HEK293 (cell line): Measurements from ENCODE around the gene FLT3LG.
"Not testable (repeated sequence)": the region's sequence is repeated elsewhere in the genome, so short reads cannot be mapped to it uniquely, and the experiment has no call there.

Experiments used
- CTCF ChIA-PET: fragments of 350-600 bp; formaldehyde crosslinking; extraction: SDS; loops from one replicate; lab custom pipeline; 2021; ENCODE audit warnings: antibody characterized with exemption; lab: Yijun Ruan, JAX
- POLR2A ChIA-PET: fragments of 300-600 bp; formaldehyde crosslinking; extraction: SDS; loops from one replicate; lab custom pipeline; 2020; ENCODE audit warnings: antibody characterized with exemption, inconsistent platforms; lab: Yijun Ruan, JAX
- H3K27ac ChIP-seq: fragments of 200-500 bp; sonication (Bioruptor generic); 2 replicates; pipeline ENCODE4 v1.5.1; 2014; ENCODE audit warnings: low read depth, low read length, control low read depth, inconsistent platforms; ENCODE audit errors: extremely low read depth
- H3K36me3 ChIP-seq, 2 experiments: fragments of 200-500 bp in 1 of 2; sonication (Bioruptor generic) in 1 of 2; 1 replicate in 1 of 2; 2 replicates in 1 of 2; pipeline ENCODE4 v1.5.1; 2014 to 2017; ENCODE audit warnings: inconsistent platforms in 2 of 2, low read length in 2 of 2; ENCODE audit not compliant: control insufficient read depth in 2 of 2, insufficient read depth in 1 of 2
- H3K4me1 ChIP-seq: fragments of 200-500 bp; sonication (Bioruptor generic); 2 replicates; pipeline ENCODE4 v1.5.1; 2014; ENCODE audit warnings: mild to moderate bottlenecking, low read length, inconsistent platforms; ENCODE audit not compliant: control insufficient read depth, insufficient read depth
- H3K4me3 ChIP-seq: 2 replicates; pipeline ENCODE4 v1.5.1; 2011; ENCODE audit warnings: low read depth, mild to moderate bottlenecking, control low read depth, low read length, moderate library complexity
- H3K9me3 ChIP-seq: fragments of 200-500 bp; sonication (Bioruptor generic); 2 replicates; pipeline ENCODE4 v1.5.1; 2014; ENCODE audit warnings: low read depth, low read length, inconsistent platforms; ENCODE audit not compliant: control insufficient read depth, insufficient read depth
- GLIS1 ChIP-seq: fragments of 450-650 bp; formaldehyde crosslinking; IDR thresholded peaks from 2 replicates; pipeline ENCODE4 v1.5.1; 2016; ENCODE audit warnings: missing biosample characterization, missing genetic modification characterization
- KLF1 ChIP-seq: fragments of 450-650 bp; formaldehyde crosslinking; IDR thresholded peaks from 2 replicates; pipeline ENCODE4 v1.5.1; 2016; ENCODE audit warnings: missing biosample characterization, missing genetic modification characterization
- KLF9 ChIP-seq: fragments of 450-650 bp; formaldehyde crosslinking; IDR thresholded peaks from 2 replicates; pipeline ENCODE4 v1.5.1; 2016; ENCODE audit warnings: missing biosample characterization, missing genetic modification characterization, low read depth
- SCRT2 ChIP-seq: fragments of 450-650 bp; formaldehyde crosslinking; IDR thresholded peaks from 2 replicates; pipeline ENCODE4 v1.5.1; 2016; ENCODE audit warnings: missing biosample characterization, missing genetic modification characterization
- SP2 ChIP-seq: fragments of 450-650 bp; formaldehyde crosslinking; IDR thresholded peaks from 2 replicates; pipeline ENCODE4 v1.5.1; 2016; ENCODE audit warnings: missing biosample characterization, missing genetic modification characterization
- ZNF10 ChIP-seq: fragments of 450-650 bp; formaldehyde crosslinking; IDR thresholded peaks from 2 replicates; pipeline ENCODE4 v1.5.1; 2017; ENCODE audit warnings: missing biosample characterization, missing genetic modification characterization
- ZNF274 ChIP-seq, 2 experiments: fragments of 200-500 bp in 1 of 2; fragments of 450-650 bp in 1 of 2; sonication (Bioruptor generic) in 1 of 2; formaldehyde crosslinking in 1 of 2; IDR thresholded peaks; 2 replicates each; pipeline versions ENCODE4 v1.5.1 to v1.6.1; 2014 to 2016; ENCODE audit warnings: borderline replicate concordance in 1 of 2, inconsistent platforms in 1 of 2, low read length in 1 of 2, missing biosample characterization in 1 of 2, missing genetic modification characterization in 1 of 2
- ZNF366 ChIP-seq: fragments of 450-650 bp; formaldehyde crosslinking; conservative IDR thresholded peaks from 2 replicates; pipeline ENCODE4 v1.5.1; 2016; ENCODE audit warnings: missing biosample characterization, missing genetic modification characterization
- ZNF404 ChIP-seq: fragments of 450-650 bp; formaldehyde crosslinking; IDR thresholded peaks from 2 replicates; pipeline ENCODE4 v1.5.1; 2017; ENCODE audit warnings: missing biosample characterization, missing genetic modification characterization
- ZNF623 ChIP-seq: fragments of 450-650 bp; formaldehyde crosslinking; IDR thresholded peaks from 2 replicates; pipeline ENCODE4 v1.5.1; 2016; ENCODE audit warnings: missing biosample characterization, missing genetic modification characterization
- ZNF768 ChIP-seq: fragments of 450-650 bp; formaldehyde crosslinking; IDR thresholded peaks from 2 replicates; pipeline ENCODE4 v1.5.1; 2018; ENCODE audit warnings: missing biosample characterization, mild to moderate bottlenecking, missing genetic modification characterization
- ZNF776 ChIP-seq: fragments of 450-650 bp; formaldehyde crosslinking; IDR thresholded peaks from 2 replicates; pipeline ENCODE4 v1.5.0; 2017; ENCODE audit warnings: missing biosample characterization, missing genetic modification characterization, borderline replicate concordance
- TF ChIP-seq, protein P1 (sequence below): fragments of 450-650 bp; formaldehyde crosslinking; IDR thresholded peaks from 2 replicates; pipeline ENCODE4 v1.5.1; 2017; ENCODE audit warnings: missing biosample characterization, missing genetic modification characterization
- TF ChIP-seq, protein P2 (sequence below): fragments of 450-650 bp; formaldehyde crosslinking; IDR thresholded peaks from 2 replicates; pipeline ENCODE4 v1.5.1; 2016; ENCODE audit warnings: missing biosample characterization, missing genetic modification characterization
- TF ChIP-seq, protein P3 (sequence below): fragments of 450-650 bp; formaldehyde crosslinking; IDR thresholded peaks from 2 replicates; pipeline ENCODE4 v1.5.1; 2017; ENCODE audit warnings: missing biosample characterization, missing genetic modification characterization

FLT3LG gene

DNA sequence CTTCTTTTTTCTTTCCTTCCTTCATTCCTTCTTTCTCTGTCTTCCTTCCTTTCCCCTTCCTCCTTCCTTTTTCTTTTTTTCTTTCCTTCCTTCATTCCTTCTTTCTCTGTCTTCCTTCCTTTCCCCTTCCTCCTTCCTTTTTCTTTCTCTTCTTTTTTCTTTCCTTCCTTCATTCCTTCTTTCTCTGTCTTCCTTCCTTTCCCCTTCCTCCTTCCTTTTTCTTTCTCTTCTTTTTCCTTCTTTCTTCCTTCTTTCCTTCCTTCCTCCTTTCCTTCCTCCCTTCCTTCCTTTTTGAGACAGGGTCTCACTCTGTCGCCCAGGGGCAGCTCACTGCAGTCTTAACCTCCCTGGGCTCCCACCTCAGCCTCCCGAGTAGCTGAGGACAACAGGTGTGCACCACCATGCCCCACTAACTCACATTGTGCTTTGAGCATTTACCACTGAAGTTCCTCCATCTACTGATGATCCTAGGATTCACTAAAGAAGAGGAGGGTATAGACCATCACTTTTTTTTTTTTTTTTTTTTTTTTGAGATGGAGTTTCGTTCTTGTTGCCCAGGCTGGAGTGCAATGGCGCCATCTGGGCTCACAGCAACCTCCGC is 29.8 kb upstream of the FLT3LG start:
- ChIA-PET CTCF (interaction anchor here (0.6 to 3.2 kb wide), 14 partner anchors 8 to 1491 kb away, joined by 3 to 28 read pairs (median 4); no protein-coding TSS in a partner anchor), POLR2A (interaction anchor here (0.6 to 2.1 kb wide), 7 partner anchors 32 to 724 kb away, joined by 3 to 8 read pairs (median 5); no protein-coding TSS in a partner anchor)
- TF ChIP-seq SCRT2 (tag by site-specific recombination), result peak; percentile 29; the same call in 1 of the 2 replicates
- peak; percentile 92 for TF ChIP-seq ZNF366 (tag by site-specific recombination)
- TF ChIP-seq ZNF10 (tag by site-specific recombination), result peak; percentile 33; the same call in 1 of the 2 replicates
- H3K36me3 ChIP-seq, result peaks cover 10 to 30% of the 10 kb centered on the region in 2 experiments
- not testable (repeated sequence) for H3K9me3 ChIP-seq, H3K4me3 ChIP-seq, H3K27ac ChIP-seq, H3K4me1 ChIP-seq

GRCh38 chr19:49445997-49446396 is 28.0 kb upstream of the FLT3LG start:
- Histone ChIP-seq H3K4me3 (no peak overlapping the region), H3K27ac (no peak overlapping the region), H3K4me1 (peaks cover 7% of the 10 kb centered on the region), H3K9me3 (no peaks in the 10 kb centered on the region), H3K36me3 (peaks cover 17 to 45% of the 10 kb centered on the region in 2 experiments)
- TF ChIP-seq, protein P1, sequence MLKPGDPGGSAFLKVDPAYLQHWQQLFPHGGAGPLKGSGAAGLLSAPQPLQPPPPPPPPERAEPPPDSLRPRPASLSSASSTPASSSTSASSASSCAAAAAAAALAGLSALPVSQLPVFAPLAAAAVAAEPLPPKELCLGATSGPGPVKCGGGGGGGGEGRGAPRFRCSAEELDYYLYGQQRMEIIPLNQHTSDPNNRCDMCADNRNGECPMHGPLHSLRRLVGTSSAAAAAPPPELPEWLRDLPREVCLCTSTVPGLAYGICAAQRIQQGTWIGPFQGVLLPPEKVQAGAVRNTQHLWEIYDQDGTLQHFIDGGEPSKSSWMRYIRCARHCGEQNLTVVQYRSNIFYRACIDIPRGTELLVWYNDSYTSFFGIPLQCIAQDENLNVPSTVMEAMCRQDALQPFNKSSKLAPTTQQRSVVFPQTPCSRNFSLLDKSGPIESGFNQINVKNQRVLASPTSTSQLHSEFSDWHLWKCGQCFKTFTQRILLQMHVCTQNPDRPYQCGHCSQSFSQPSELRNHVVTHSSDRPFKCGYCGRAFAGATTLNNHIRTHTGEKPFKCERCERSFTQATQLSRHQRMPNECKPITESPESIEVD, result no peak
- no peak for TF ChIP-seq ZNF768 (tag by site-specific recombination)
- TF ChIP-seq ZNF776 (tag by site-specific recombination), result no peak
- TF ChIP-seq, protein P2, sequence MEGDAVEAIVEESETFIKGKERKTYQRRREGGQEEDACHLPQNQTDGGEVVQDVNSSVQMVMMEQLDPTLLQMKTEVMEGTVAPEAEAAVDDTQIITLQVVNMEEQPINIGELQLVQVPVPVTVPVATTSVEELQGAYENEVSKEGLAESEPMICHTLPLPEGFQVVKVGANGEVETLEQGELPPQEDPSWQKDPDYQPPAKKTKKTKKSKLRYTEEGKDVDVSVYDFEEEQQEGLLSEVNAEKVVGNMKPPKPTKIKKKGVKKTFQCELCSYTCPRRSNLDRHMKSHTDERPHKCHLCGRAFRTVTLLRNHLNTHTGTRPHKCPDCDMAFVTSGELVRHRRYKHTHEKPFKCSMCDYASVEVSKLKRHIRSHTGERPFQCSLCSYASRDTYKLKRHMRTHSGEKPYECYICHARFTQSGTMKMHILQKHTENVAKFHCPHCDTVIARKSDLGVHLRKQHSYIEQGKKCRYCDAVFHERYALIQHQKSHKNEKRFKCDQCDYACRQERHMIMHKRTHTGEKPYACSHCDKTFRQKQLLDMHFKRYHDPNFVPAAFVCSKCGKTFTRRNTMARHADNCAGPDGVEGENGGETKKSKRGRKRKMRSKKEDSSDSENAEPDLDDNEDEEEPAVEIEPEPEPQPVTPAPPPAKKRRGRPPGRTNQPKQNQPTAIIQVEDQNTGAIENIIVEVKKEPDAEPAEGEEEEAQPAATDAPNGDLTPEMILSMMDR (tag by site-specific recombination), result peak; percentile 10; the same call in 1 of the 2 replicates
- TF ChIP-seq, protein P3, sequence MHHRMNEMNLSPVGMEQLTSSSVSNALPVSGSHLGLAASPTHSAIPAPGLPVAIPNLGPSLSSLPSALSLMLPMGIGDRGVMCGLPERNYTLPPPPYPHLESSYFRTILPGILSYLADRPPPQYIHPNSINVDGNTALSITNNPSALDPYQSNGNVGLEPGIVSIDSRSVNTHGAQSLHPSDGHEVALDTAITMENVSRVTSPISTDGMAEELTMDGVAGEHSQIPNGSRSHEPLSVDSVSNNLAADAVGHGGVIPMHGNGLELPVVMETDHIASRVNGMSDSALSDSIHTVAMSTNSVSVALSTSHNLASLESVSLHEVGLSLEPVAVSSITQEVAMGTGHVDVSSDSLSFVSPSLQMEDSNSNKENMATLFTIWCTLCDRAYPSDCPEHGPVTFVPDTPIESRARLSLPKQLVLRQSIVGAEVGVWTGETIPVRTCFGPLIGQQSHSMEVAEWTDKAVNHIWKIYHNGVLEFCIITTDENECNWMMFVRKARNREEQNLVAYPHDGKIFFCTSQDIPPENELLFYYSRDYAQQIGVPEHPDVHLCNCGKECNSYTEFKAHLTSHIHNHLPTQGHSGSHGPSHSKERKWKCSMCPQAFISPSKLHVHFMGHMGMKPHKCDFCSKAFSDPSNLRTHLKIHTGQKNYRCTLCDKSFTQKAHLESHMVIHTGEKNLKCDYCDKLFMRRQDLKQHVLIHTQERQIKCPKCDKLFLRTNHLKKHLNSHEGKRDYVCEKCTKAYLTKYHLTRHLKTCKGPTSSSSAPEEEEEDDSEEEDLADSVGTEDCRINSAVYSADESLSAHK, result no peak
- TF ChIP-seq ZNF404 (tag by site-specific recombination), result no peak
- CTCF ChIA-PET, result interaction anchor here (0.7 to 3.2 kb wide), 6 partner anchors 25 to 207 kb away, joined by 3 to 28 read pairs (median 6); no protein-coding TSS in a partner anchor
- POLR2A ChIA-PET, result interaction anchor here (0.6 to 2.1 kb wide), 4 partner anchors 33 to 83 kb away, joined by 3 to 5 read pairs (median 4); partner anchors contain the start of gene DKKL1

- Histone ChIP-seq H3K4me3 (no peak overlapping the region), H3K27ac (no peak overlapping the region), H3K36me3 (peaks cover 17 to 45% of the 10 kb centered on the region in 2 experiments), H3K4me1 (no peaks in the 10 kb centered on the region), H3K9me3 (no peaks in the 10 kb centered on the region)
- CTCF ChIA-PET, result interaction anchor here (0.6 to 1.3 kb wide), 6 partner anchors 26 to 124 kb away, joined by 3 to 6 read pairs (median 4); no protein-coding TSS in a partner anchor
- POLR2A ChIA-PET, result interaction anchor here (1.0 kb wide), 1 partner anchor 44 kb away, joined by 3 read pairs; no protein-coding TSS in a partner anchor
- TF ChIP-seq GLIS1 (tag by site-specific recombination), result peak; percentile 20; the same call in 1 of the 2 replicates
- TF ChIP-seq ZNF623 (tag by site-specific recombination), result no peak
- TF ChIP-seq ZNF274 (IDR thresholded peaks at IDR 0.05; ENCODE audit: low read length), result no peak
- TF ChIP-seq ZNF274 (tag by site-specific recombination; IDR thresholded peaks at IDR 0.05; ENCODE audit: borderline replicate concordance), result no peak
- TF ChIP-seq SP2 (tag by site-specific recombination), result peak; percentile 80
- TF ChIP-seq KLF1 (tag by site-specific recombination), result peak; percentile 86
- TF ChIP-seq KLF9 (tag by site-specific recombination), result peak; percentile 77
Observed at GRCh38 chr19:49447485-49448431, 26.3 kb upstream of the FLT3LG start.
